ENCODE results near the gene RALGAPA1. TPM values are rescaled to one million over a fixed set of nuclear protein-coding genes. Genes with fewer than 3 reads are reported as not detected.
A peak's percentile ranks its signal among the peaks of the same experiment; 100 is the strongest.

RALGAPA1 gene
- total and polyA plus RNA-seq, 2 of the 13 experiments (the other 11 are each of a cell fraction or from before 2014, with no cell fraction given): 65.0 to 89.2 TPM

- TF ChIP-seq HMGXB4 (CRISPR knock-in tag; IDR thresholded peaks at IDR 0.05; ENCODE audit: borderline replicate concordance in 1 of 2, low read depth in 1 of 2) (peak; percentile 42 to 73; a peak in 2 of 4 replicates), ARHGAP35 (CRISPR knock-in tag; IDR thresholded peaks at IDR 0.05; ENCODE audit: borderline replicate concordance) (no peak), ZNF720 (CRISPR knock-in tag; IDR thresholded peaks at IDR 0.05) (no peak), LCORL (IDR thresholded peaks at IDR 0.05) (no peak), LCORL (CRISPR knock-in tag; IDR thresholded peaks at IDR 0.05) (0 out of 2 replicates have a peak, but pooled peaks have one; percentile 24), ZNF609 (CRISPR knock-in tag; IDR thresholded peaks at IDR 0.05; ENCODE audit: borderline replicate concordance) (no peak), ZSCAN20 (CRISPR knock-in tag; IDR thresholded peaks at IDR 0.05; ENCODE audit: borderline replicate concordance) (no peak), CEBPG (CRISPR knock-in tag; IDR thresholded peaks at IDR 0.05) (peak; percentile 23; the same call in 1 of the 2 replicates), HOXA3 (CRISPR knock-in tag; IDR thresholded peaks at IDR 0.05) (no peak), KLF9 (CRISPR knock-in tag; IDR thresholded peaks at IDR 0.05; ENCODE audit: low read depth) (no peak), FOXO1 (CRISPR knock-in tag; IDR thresholded peaks at IDR 0.05) (no peak), ZBTB34 (CRISPR knock-in tag; IDR thresholded peaks at IDR 0.05) (no peak), NKX3-1 (CRISPR knock-in tag; IDR thresholded peaks at IDR 0.05) (no peak), HINFP (CRISPR knock-in tag; IDR thresholded peaks at IDR 0.05; ENCODE audit: low read depth) (no peak), PATZ1 (CRISPR knock-in tag; IDR thresholded peaks at IDR 0.05) (0 out of 2 replicates have a peak, but pooled peaks have one; percentile 22), ZC3H4 (CRISPR knock-in tag; IDR thresholded peaks at IDR 0.05; ENCODE audit: borderline replicate concordance) (no peak), PTBP1 (IDR thresholded peaks at IDR 0.05; ENCODE audit: low read depth, low read length, poor library complexity, severe bottlenecking) (no peak)
Observed at GRCh38 chr14:35814371-35815005, 5.4 kb upstream of the RALGAPA1 start (continued).
